GM23248 (cell line): Measurements from ENCODE around the gene PROM1.

Experiments
- EZH2 ChIP-seq: fragments of 200-600 bp; sonication (generic); IDR thresholded peaks from 2 replicates; pipeline ENCODE4 v1.6.1; 2018; ENCODE audit warnings: antibody characterized with exemption, mild to moderate bottlenecking; ENCODE audit not compliant: insufficient read depth, poor library complexity, severe bottlenecking
- EZH2phosphoT487 ChIP-seq: fragments of 200-600 bp; sonication (generic); IDR thresholded peaks from 2 replicates; pipeline ENCODE4 v1.6.1; 2018; ENCODE audit warnings: antibody characterized with exemption, moderate library complexity, mild to moderate bottlenecking, low read depth; ENCODE audit not compliant: insufficient read depth

GRCh38 chr4:16066586-16067128 lies 17.2 kb downstream of the PROM1 start:
- TF ChIP-seq EZH2phosphoT487 (no peak), EZH2 (no peak)
